ENCODE results near the gene SYT13. TPM values are rescaled to one million over a fixed set of nuclear protein-coding genes. Genes with fewer than 3 reads are reported as not detected.

Gene SYT13
- polyA plus RNA-seq, 1 donor: 0.31 TPM

- DNase-seq: no peak
Measured at GRCh38 chr11:45305874-45306623, 19.9 kb upstream of the SYT13 start.

- DNase-seq: no peak
Measured at GRCh38 chr11:45304992-45305335, 18.8 kb upstream of the SYT13 start.

DNA sequence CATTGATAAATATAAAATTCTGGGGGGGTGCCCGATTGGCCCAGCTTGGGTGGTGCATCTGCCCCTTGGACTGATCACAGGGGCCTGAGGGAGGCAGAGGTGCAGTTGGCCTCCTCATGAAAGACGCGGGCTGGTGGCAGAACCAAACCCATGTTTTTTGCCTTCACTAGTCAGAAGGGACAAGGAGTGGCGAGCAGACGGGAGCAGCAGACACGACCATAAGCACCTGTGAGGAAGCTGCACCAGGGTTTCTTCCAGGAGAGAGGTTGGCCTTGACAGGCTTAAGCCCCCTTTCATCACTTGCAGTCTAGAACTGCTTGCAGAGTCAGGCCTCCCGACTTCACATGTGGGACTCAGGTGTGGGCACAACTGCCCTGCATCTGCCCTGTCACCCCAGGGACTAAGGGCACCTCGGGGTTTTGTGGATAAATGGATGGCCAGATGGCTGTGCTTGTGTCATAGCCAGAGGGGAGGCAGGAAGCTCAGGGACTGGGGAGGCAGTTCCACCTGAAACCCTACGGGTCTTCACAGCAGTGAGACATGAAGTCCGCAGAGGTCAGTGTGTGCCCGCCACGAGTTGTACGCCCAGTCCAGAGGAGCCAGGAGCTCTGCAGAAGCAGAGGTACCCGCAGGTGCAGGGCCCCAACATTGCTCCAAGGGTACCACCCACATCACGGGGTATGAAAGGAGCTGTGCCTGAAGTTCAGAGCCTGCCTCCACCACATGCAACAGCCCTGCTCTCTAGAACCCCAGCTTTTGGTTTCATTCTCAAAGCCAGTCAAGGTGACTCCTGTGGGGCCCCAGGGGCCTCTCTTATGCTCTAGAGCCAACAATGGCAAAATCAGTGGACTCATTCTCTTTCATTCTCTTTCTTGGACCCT lies 18.2 kb upstream of the SYT13 start:
- no peak for DNase-seq

GRCh38 chr11:45303316-45303715 lies 17.2 kb upstream of the SYT13 start:
- no peak for DNase-seq

GRCh38 chr11:45301537-45302246 lies 15.6 kb upstream of the SYT13 start:
- no peak for DNase-seq

DNA sequence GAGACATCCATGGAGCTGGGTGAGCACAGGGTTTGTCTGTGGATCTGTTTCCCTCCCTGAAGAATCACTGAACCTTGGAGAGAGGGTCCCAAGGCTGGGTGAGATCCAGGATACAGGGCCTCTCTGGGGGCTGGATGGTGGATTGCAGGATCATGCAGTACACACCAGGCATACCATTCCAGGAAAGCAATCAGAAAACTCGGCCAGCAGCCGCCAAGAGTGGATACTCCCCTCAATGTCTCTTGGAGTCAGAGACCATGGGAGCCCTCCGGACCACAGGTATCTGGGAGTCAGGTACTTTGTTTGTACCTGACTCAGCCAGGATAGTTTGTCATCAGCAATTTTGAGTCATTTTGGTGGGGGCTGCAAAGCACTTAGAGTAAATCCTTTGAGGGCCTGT lies 14.6 kb upstream of the SYT13 start:
- DNase-seq: no peak

DNA sequence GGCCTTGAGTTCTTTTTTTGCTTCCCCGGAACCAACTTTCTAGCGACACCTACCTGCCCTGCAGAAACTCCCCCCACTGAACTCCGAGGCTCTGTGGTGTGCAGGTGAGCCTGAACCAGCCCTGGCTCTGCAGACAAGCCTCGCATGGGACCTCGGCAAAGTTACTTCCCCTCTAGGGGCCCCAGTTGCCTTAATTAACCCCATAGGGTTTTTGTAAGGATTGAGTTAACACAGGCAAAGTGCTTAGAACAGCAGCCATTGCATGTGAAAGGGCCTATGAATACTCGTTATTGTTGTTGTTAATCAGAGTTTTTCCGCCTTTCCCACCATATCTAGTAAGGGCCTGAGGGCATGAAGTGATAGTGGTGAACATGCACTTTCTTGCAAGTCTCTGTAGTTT lies 12.6 kb upstream of the SYT13 start:
- no peak for DNase-seq

DNA sequence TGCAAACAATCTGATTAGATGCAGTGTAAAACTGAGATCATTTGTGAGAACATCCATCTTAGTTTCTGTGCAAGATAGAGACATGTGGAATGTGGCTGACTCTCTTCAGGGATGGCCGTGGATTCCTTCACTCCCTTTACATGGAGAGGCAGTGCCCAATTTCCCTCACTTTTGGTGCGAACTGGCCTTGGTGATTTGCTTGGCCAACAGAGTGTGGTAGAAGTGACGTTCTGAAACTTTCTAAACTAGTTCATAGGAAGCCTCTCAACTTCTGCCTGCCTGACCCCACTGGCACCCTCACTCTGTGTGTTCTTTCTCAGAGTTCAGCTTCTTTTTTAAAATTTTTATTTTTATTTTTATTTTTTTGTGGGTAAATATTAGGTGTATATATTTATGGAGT lies 9.9 kb upstream of the SYT13 start:
- no peak for DNase-seq

- DNase-seq: no peak
Measured at GRCh38 chr11:45294499-45294898, 8.4 kb upstream of the SYT13 start.

DNA sequence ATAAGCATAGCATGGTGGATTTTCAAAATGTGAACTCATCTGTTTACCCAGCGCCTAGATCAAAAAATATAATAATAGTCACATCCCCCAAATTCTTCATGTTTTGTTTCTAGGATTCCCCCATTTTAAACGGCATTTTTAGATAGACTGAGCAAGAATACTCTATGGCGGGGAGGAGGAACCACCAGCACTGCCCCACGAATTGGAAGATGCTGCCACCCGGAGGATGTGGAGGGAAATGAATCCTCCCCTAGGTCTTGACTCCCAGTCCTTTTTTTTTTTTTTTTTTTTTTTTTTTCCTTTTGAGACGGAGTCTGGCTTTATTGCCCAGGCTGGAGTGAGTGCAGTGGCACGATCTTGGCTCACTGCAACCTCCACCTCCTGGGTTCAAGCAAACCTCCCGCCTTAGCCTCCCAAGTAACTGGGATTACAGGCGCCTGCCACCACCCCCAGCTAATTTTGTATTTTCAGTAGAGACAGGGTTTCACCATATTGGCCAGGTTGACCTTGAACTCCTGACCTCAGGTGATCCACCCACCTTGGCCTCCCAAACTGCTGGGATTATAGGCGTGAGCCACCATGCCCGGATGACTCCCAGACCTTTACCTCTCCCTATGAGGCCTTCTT lies 7.5 kb upstream of the SYT13 start:
- DNase-seq: peak; percentile 76

DNA sequence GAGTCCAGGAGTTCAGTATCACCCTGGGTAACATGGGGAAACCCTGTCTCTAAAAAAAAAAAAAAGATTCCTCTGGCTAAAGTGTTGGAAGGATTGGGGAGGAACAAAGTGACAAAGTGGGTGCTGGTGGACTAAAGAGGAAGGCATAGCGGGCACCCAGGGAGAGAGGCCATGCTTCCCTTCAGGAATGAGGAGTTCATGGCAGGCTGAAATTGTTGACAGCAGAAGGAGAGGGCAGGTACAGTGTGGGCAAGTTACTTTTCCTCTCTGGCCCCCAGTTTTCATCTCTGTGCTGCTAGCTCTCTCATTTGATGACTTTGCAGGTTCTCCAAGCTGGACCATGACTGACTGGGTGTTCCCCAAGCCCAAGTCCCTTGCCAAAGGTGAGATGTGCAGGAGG lies 4.4 kb upstream of the SYT13 start:
- no peak for DNase-seq

DNA sequence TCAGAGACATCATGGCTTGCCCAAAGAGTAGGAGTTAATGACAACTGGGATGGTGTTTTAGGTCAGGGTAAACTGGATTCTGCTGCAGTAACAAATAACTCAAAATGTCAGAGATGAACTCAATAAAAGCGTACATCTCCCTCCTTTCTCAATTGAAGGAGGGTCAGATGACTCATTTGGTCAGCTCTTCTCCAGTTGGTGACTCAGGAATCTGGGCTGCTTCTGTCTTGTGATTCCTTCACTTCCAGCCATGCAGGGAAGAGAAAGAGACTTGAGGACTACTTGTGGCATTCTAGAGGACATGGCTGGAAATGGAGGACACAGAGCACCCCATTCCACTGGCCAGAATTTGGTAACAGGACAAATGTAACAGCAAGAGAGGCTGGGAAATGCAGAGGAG lies 3.2 kb upstream of the SYT13 start:
- no peak for DNase-seq

GRCh38 chr11:45288339-45288738 lies 2.2 kb upstream of the SYT13 start:
- no peak for DNase-seq

DNA sequence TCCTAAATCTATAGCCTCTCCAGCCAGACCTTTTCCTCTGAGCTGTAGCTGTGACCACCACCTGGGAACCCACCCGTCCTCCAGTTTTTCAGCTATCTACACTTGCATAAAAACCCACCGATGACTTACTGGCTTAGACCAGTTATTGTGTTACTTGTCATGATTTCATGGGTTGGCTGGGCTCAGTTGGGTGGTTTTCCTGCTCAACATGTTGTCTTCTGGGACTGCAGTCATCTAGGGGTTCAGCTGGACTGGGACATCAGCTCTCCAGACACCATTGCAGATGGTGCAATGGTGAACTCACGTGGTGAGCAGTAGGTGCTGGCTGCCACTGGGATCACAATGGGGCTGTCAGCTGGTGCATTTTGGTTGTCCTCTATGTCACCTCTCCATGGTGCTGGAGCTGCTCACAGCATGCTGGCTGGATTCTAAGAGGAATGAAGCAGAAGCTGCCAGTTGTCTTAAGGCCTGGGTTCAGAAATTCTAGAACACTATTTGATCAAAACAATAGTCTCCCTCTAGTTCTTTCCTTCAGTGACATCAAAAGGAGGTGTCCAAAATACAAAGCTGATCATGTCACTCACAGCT lies 1.3 kb upstream of the SYT13 start:
- no peak for DNase-seq

GRCh38 chr11:45285250-45285828 lies 802 bp downstream of the SYT13 start:
- DNase-seq: no peak

DNA sequence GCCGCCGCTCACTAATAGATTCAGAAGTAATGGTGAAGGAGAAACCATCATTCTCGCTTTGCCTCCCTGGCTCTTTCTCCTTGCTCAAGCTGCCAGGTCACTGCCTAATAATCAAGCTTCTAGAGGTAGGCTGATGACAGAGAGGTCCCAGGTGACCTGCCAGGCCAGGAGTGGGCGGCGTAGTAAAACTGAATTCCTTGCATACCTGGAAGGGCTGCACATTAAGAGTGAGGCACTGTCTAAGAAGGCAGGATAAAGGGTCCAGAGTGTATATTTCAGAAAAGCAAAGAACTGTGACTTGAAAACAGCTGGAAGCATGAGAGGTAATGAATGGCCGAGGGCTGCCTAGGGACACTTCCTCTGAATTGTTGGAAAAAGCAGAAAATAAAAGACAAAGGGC lies 4.1 kb downstream of the SYT13 start:
- DNase-seq: no peak

DNA sequence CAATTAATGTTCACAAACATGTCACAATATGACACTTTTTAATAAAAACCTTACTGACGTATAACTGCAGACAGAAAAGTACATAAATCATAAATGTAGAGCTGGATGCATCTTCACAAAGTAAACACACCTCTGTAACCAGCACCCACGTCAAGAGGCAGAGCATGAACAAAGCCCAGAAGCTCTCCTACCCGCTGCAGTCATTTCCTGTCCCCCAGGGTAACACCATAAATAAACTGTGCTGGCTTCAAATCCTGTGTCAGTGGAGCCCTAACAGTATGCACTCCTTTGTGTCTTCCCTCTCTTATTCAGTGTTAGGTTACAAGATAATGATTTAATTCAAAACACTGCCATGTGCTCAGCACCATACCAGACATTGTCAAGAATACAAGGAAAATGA lies 5.7 kb downstream of the SYT13 start:
- no peak for DNase-seq

GRCh38 chr11:45279645-45280044 lies 6.5 kb downstream of the SYT13 start:
- DNase-seq: no peak

GRCh38 chr11:45278714-45279113 lies 7.4 kb downstream of the SYT13 start:
- DNase-seq: no peak

DNA sequence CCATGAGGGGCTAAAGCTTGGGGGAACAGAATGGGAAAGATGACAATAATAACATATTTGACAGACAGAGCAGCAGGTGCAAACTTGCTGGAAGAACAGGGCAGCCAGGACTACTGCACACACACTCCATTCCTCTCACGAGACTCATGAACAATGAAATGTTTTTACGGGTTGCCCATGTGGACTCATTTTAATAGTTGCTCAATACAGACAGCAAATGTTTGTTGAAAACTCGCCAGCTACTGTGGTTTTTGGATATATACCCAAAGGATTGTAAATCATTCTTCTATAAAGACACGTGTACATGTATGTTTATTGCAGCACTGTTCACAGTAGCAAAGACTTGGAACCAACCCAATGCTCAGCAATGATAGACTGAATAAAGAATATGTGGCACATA lies 10.3 kb downstream of the SYT13 start:
- no peak for DNase-seq

DNA sequence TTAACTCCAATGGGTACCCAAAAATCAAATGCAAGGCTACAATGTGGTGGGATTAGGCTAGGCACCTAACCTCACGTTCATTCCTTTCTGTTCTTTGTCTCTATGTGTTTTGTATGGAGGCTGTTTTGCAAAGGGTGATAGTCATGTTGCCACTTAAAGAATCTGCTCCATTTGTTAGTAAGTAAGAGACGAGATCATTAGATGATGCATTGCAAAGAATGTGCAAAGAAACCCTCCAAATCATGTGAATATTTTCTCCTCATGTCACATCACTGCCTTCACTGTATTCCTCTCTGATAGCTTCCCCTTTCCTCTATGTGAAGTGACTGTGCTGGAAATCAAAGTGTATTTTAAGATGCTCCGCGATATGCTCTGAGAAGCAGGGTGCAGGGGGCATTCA lies 11.9 kb downstream of the SYT13 start:
- no peak for DNase-seq

GRCh38 chr11:45273509-45273908 lies 12.6 kb downstream of the SYT13 start:
- no peak for DNase-seq

Measured in hindlimb muscle (tissue), 1 donor.